Measurements from ENCODE around the gene GUCY1B1.

The GUCY1B1 gene

DNA sequence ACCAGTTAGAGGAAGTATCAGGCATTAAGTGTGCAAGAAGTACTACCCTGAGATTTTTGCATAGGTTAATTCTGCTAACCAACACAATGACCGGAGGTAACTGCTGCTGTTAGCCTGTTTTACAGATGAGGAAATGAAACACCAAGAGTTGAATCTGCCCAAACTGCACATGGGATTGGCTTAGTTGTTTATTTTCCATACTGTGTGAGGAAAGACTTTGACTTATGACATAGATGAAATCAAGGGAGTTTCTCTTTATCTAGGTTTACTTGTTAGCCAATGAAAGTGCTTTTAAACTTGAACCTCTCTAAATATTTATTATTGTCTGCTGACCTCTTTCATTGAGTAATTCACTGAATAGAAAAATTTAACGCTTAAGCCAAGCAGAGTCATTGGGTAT is 10.3 kb downstream of the GUCY1B1 start:
- TF ChIP-seq, protein P1, sequence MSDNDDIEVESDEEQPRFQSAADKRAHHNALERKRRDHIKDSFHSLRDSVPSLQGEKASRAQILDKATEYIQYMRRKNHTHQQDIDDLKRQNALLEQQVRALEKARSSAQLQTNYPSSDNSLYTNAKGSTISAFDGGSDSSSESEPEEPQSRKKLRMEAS (IDR thresholded peaks at IDR 0.05; ENCODE audit: low read depth, low read length) = no peak
- no peak for TF ChIP-seq MYC (IDR thresholded peaks at IDR 0.05; ENCODE audit: low read depth, low read length)
- TF ChIP-seq, protein P2, sequence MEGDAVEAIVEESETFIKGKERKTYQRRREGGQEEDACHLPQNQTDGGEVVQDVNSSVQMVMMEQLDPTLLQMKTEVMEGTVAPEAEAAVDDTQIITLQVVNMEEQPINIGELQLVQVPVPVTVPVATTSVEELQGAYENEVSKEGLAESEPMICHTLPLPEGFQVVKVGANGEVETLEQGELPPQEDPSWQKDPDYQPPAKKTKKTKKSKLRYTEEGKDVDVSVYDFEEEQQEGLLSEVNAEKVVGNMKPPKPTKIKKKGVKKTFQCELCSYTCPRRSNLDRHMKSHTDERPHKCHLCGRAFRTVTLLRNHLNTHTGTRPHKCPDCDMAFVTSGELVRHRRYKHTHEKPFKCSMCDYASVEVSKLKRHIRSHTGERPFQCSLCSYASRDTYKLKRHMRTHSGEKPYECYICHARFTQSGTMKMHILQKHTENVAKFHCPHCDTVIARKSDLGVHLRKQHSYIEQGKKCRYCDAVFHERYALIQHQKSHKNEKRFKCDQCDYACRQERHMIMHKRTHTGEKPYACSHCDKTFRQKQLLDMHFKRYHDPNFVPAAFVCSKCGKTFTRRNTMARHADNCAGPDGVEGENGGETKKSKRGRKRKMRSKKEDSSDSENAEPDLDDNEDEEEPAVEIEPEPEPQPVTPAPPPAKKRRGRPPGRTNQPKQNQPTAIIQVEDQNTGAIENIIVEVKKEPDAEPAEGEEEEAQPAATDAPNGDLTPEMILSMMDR (IDR thresholded peaks at IDR 0.05; ENCODE audit: low read depth, low read length) = no peak
- TF ChIP-seq POLR2A (IDR thresholded peaks at IDR 0.05; ENCODE audit: extremely low read depth, insufficient read length) = no peak
- DNase-seq (ENCODE audit: low read depth) = no peak
- H3K4me3 ChIP-seq (ENCODE audit: low read depth, low read length) = no peak overlapping the region

DNA sequence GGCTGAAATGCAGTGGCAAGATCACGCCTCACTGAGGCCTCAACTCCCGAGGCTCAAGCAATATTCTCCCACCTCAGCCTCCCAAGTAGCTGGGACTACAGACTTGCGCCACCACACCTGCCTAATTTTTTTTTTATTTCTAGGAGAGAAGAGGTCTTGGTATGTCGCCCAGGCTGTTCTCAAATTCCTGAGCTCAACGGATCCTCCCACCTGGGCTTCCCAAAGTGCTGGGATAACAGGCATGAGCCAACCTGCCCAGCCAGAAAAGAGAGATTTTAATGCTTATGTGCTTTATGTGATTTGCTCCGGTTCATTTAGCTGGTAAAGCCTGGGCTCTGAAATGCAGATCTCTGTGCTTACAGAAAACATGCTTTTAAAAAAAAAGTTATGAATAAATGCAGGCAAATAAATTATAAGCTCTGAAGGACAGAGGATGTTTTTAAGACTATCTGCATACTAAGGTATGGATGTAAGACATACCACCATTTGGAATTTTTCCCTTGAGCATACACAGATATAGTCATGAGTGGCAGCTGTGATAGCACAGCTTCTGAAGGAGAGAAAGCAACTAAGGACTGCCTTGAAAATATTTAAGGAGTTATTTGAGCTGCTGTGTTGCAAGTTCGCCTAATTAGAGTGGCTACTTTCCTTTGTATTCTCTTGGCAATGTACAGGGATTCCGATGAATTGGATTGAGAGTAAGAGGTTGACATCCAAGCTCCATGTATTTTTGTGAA is 13.8 kb downstream of the GUCY1B1 start:
- no peak overlapping the region for H3K4me3 ChIP-seq (ENCODE audit: low read depth, low read length)
- DNase-seq (ENCODE audit: low read depth) = no peak
- TF ChIP-seq, protein P2 (IDR thresholded peaks at IDR 0.05; ENCODE audit: low read depth, low read length) = no peak
- TF ChIP-seq MYC (IDR thresholded peaks at IDR 0.05; ENCODE audit: low read depth, low read length) = no peak
- TF ChIP-seq POLR2A (IDR thresholded peaks at IDR 0.05; ENCODE audit: extremely low read depth, insufficient read length) = no peak
- TF ChIP-seq, protein P1 (IDR thresholded peaks at IDR 0.05; ENCODE audit: low read depth, low read length) = no peak

DNA sequence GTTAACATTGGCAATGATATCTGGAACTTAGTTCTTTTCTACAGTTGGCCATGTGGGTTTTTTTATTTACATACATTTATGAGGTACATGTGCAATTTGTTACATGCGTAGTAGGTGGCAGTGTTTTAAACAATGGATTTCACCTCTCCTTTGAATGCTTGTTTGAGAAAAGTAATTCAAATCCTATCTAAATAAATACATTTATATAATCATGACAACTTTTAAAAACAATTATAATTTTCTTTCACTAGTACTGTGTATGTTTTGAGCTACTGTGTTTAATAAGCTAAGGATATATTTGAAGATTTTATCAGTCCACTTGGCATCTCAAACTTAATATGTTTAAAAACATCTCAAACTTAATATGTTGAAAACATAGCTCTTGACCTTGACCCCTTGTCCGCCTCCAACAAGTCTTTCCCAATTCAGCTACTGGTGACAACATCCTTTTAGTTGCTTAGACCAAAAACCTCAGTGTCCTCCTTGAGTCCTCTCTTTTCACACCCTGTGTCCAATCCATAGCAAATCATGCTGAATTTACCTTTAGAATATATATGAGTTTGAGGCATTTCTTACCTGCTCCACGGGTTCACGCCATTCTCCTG is 14.5 kb downstream of the GUCY1B1 start:
- no peak for DNase-seq (ENCODE audit: low read depth)
- TF ChIP-seq, protein P2 (IDR thresholded peaks at IDR 0.05; ENCODE audit: low read depth, low read length) = no peak

DNA sequence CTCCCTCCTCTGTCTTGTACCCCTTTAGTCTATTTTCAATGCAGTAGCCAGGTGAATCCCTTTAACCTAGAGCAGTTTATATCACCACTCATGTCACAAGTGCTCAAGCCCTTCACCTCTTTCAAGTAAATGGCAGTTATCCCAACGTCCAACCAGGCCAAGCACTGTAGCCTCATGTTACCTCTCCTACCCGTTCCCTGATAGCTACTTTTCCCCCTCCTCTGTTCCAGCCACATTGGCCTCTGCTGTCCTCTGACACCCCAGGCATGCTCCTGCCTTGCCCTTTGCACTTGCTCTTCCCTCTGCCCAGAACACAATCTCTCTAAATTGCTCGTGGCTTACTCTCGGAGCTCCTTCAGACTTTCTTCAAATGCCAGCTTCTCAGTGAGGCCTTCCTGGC is 15.2 kb downstream of the GUCY1B1 start:
- no peak overlapping the region for H3K4me3 ChIP-seq (ENCODE audit: low read depth, low read length)
- DNase-seq (ENCODE audit: low read depth) = no peak
- TF ChIP-seq, protein P1 (IDR thresholded peaks at IDR 0.05; ENCODE audit: low read depth, low read length) = no peak
- no peak for TF ChIP-seq POLR2A (IDR thresholded peaks at IDR 0.05; ENCODE audit: extremely low read depth, insufficient read length)
- TF ChIP-seq, protein P2 (IDR thresholded peaks at IDR 0.05; ENCODE audit: low read depth, low read length) = no peak
- TF ChIP-seq MYC (IDR thresholded peaks at IDR 0.05; ENCODE audit: low read depth, low read length) = no peak

More for the DNA sequence above, 14.5 kb downstream of the GUCY1B1 start:
- no peak overlapping the region for H3K4me3 ChIP-seq (ENCODE audit: low read depth, low read length)

DNA sequence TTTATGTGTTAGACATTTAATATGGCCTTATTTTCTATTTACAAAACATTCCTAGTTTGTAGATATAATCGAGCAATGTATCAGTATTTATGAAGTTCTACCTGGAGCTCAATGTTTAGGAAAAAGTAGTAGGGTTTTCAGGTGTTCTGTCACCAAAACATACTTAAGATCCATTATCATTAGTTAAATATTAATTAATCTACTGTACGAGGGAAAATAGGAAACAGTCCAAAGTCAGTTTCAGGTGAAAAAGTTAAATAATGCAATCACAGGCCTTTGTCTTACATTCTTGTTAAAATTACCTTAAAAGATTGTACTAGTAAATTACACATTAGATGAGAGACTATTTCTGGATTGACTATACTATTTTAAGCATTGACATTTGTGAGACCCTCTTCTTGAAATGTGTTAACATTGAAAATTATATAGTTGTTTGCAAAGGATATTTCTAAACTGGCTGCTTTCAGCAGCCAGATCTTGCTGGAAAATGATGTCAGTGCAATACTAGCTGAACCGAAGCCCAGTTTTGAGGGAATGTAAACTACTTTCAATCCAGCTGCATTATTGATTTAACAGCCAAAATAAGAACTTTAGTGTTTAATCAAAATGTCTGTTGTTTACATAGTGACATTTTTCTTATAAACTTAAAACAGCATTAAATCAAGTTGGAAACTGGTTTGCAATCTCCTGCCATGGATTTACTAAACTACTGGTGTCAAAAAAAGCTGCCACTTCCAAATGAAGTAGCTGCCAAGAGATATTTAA is 19.3 kb downstream of the GUCY1B1 start:
- no peak for TF ChIP-seq POLR2A (IDR thresholded peaks at IDR 0.05; ENCODE audit: extremely low read depth, insufficient read length)
- TF ChIP-seq, protein P1 (IDR thresholded peaks at IDR 0.05; ENCODE audit: low read depth, low read length) = no peak
- no peak for DNase-seq (ENCODE audit: low read depth)
- no peak overlapping the region for H3K4me3 ChIP-seq (ENCODE audit: low read depth, low read length)

DNA sequence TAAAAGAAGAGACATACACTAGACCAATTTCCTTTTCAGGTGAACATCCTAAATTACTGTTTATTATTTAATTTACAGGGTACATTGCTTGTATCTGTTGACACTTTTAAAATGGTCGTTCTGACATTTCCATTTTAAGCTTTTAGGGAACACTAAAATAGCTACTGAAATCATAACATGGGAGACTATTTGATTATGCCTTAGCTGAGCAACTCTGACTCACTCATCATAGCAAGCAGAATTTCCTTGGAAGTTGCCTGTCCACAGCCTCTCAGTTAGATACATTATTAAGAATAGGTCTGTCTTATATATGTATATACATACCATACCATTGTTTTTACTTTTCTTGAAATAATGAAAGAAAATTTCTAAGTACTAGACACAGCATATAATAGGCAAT is 22.0 kb downstream of the GUCY1B1 start:
- no peak overlapping the region for H3K4me3 ChIP-seq (ENCODE audit: low read depth, low read length)
- no peak for DNase-seq (ENCODE audit: low read depth)
- TF ChIP-seq, protein P1 (IDR thresholded peaks at IDR 0.05; ENCODE audit: low read depth, low read length) = no peak
- TF ChIP-seq POLR2A (IDR thresholded peaks at IDR 0.05; ENCODE audit: extremely low read depth, insufficient read length) = no peak
- TF ChIP-seq, protein P2 (IDR thresholded peaks at IDR 0.05; ENCODE audit: low read depth, low read length) = no peak
- TF ChIP-seq MYC (IDR thresholded peaks at IDR 0.05; ENCODE audit: low read depth, low read length) = no peak
